Endothelial cell of umbilical vein (primary cell): ENCODE data around the gene ACR. TPM values are rescaled to one million over a fixed set of nuclear protein-coding genes. Genes with fewer than 3 reads are reported as not detected.

Source experiments
- BruUV-seq: library from RNA; stranded (reverse); fragments of 400-500 nt; replicated peaks from 2 replicates; lab custom pipeline; 2021; lab: Mats Ljungman, UMichigan
- CTCF ChIA-PET: fragments of 300-600, 350-600 bp; sonication (Branson Sonifier 250); formaldehyde crosslinking; loops from one replicate; lab custom pipeline; 2021; ENCODE audit warnings: antibody characterized with exemption, inconsistent platforms; lab: Charles Lee
- POLR2A ChIA-PET: fragments of 300-600, 350-600 bp; sonication (Branson Sonifier 250); formaldehyde crosslinking; loops from one replicate; lab custom pipeline; 2021; ENCODE audit warnings: antibody characterized with exemption, inconsistent platforms; lab: Charles Lee
- DNase-seq: peaks from one replicate; pipeline ENCODE4 v3.0.0-alpha.2; 2011; ENCODE audit warnings: low read depth, low spot score
- FAIRE-seq: peaks from 2 replicates; lab custom pipeline; 2011; peaks lifted over from hg19 to GRCh38; lab: Jason Lieb, UNC
- H2AFZ ChIP-seq: 2 replicates; pipeline ENCODE4 v1.6.0; 2012; ENCODE audit warnings: low read depth, low read length, control low read depth, inconsistent platforms
- H3K27ac ChIP-seq: 2 replicates; pipeline ENCODE4 v1.5.1; 2011; ENCODE audit warnings: low read depth, mild to moderate bottlenecking, control low read depth, low read length, moderate library complexity; ENCODE audit not compliant: insufficient read depth
- H3K27me3 ChIP-seq, 2 experiments: 2 replicates each; pipeline versions ENCODE4 v1.6.0 to v1.6.1; 2011; ENCODE audit warnings: low read length in 2 of 2, mixed read lengths in 1 of 2; ENCODE audit not compliant: control insufficient read depth in 2 of 2, insufficient read depth in 2 of 2
- H3K36me3 ChIP-seq, 2 experiments: 2 replicates in 1 of 2; 3 replicates in 1 of 2; pipeline ENCODE4 v1.5.1; 2011; ENCODE audit warnings: low read length in 2 of 2, mild to moderate bottlenecking in 1 of 2, moderate library complexity in 1 of 2; ENCODE audit not compliant: control insufficient read depth in 2 of 2, insufficient read depth in 2 of 2; ENCODE audit errors: extremely low read depth in 1 of 2
- H3K4me1 ChIP-seq: 3 replicates; pipeline ENCODE4 v1.5.1; 2011; ENCODE audit warnings: mild to moderate bottlenecking, low read length; ENCODE audit not compliant: control insufficient read depth, insufficient read depth; ENCODE audit errors: extremely low read depth
- H3K4me2 ChIP-seq: 2 replicates; pipeline ENCODE4 v1.6.1; 2011; ENCODE audit warnings: low read length, control low read depth, mixed read lengths; ENCODE audit not compliant: insufficient read depth
- H3K4me3 ChIP-seq, 3 experiments: fragments of 200-600 bp in 1 of 3; sonication (generic), shearing (Covaris generic) in 1 of 3; replicated peaks in 1 of 3; 2 replicates each; pipeline ENCODE4 v1.5.1; 2011 to 2016; ENCODE audit warnings: control low read depth in 3 of 3, low read length in 3 of 3, mild to moderate bottlenecking in 2 of 3, inconsistent platforms in 1 of 3, low read depth in 1 of 3, moderate library complexity in 1 of 3; ENCODE audit not compliant: insufficient read depth in 1 of 3
- H3K79me2 ChIP-seq: 2 replicates; pipeline ENCODE4 v1.6.0; 2012; ENCODE audit warnings: low read length, inconsistent platforms; ENCODE audit not compliant: control insufficient read depth, insufficient read depth
- H3K9ac ChIP-seq: replicated peaks from 2 replicates; pipeline ENCODE3; 2011; ENCODE audit warnings: low read length, control low read depth; ENCODE audit not compliant: insufficient read depth; ENCODE audit errors: extremely low read depth
- H3K9me1 ChIP-seq: replicated peaks from 3 replicates; pipeline ENCODE4 v1.6.0; 2011; ENCODE audit warnings: mild to moderate bottlenecking, low read length; ENCODE audit not compliant: control insufficient read depth, insufficient read depth; ENCODE audit errors: extremely low read depth
- H3K9me3 ChIP-seq: replicated peaks from 2 replicates; pipeline ENCODE4 v1.5.1; 2012; ENCODE audit warnings: low read length, inconsistent platforms; ENCODE audit not compliant: control insufficient read depth, insufficient read depth
- H4K20me1 ChIP-seq: replicated peaks from 2 replicates; pipeline ENCODE3; 2011; ENCODE audit warnings: mild to moderate bottlenecking, low read length; ENCODE audit not compliant: control insufficient read depth, insufficient read depth; ENCODE audit errors: extremely low read depth
- EZH2 ChIP-seq: IDR thresholded peaks from 2 replicates; pipeline ENCODE4 v1.6.1; 2012; ENCODE audit warnings: borderline replicate concordance, low read depth, mild to moderate bottlenecking, moderate library complexity, low read length, inconsistent platforms; ENCODE audit not compliant: severe bottlenecking
- FOS ChIP-seq: IDR thresholded peaks from 2 replicates; pipeline ENCODE4 v1.6.1; 2011; ENCODE audit warnings: mild to moderate bottlenecking, low read length, moderate library complexity, borderline replicate concordance; ENCODE audit not compliant: insufficient read depth
- GATA2 ChIP-seq: IDR thresholded peaks from 2 replicates; pipeline ENCODE4 v1.7.0; 2011; ENCODE audit warnings: low read depth, mild to moderate bottlenecking, moderate library complexity, mixed read lengths, low read length; ENCODE audit not compliant: insufficient read length, insufficient read depth
- JUN ChIP-seq: IDR thresholded peaks from 2 replicates; pipeline ENCODE4 v1.6.1; 2011; ENCODE audit warnings: borderline replicate concordance, low read depth; ENCODE audit not compliant: insufficient read length, insufficient read depth
- MYC ChIP-seq: IDR thresholded peaks from one replicate; pipeline ENCODE4 v1.6.1; 2011; ENCODE audit warnings: mild to moderate bottlenecking, low read depth, low read length
- POLR2A ChIP-seq: IDR thresholded peaks from 2 replicates; pipeline ENCODE4 v1.6.1; 2012; ENCODE audit warnings: low read depth, mild to moderate bottlenecking, control low read depth, low read length
- POLR2AphosphoS5 ChIP-seq: IDR thresholded peaks from 2 replicates; pipeline ENCODE4 v1.6.1; 2012; ENCODE audit warnings: low read depth, mild to moderate bottlenecking, control low read depth, low read length, moderate library complexity; ENCODE audit not compliant: insufficient read depth
- dilution Hi-C: fragments of 300-500 bp; cut with MboI; formaldehyde crosslinking; loops from one replicate; pipeline ENCODE4 v1.15.0; 2019; ENCODE audit warnings: low sequenced_read_pairs; ENCODE audit not compliant: extremely low pct_ligation_motif_present
- intact Hi-C: fragments of 100-400 bp; cut with micrococcal nuclease; formaldehyde crosslinking; loops from one replicate; pipeline ENCODE4 v1.10.0; 2022
- polyA plus RNA-seq, 4 experiments: library from polyadenylated mRNA; depleted of rRNA in 3 of 4; stranded (reverse) in 3 of 4; unstranded in 1 of 4; fragments of >200 nt; gene quantifications; 2 replicates each; pipeline versions ENCODE4 v1.2.1 to v1.2.3, GENCODE V29; 2011 to 2012; ENCODE audit warnings: missing spikeins in 1 of 4
- total RNA-seq: library from RNA; stranded (reverse); gene quantifications from 2 replicates; pipeline ENCODE4 v1.2.3, GENCODE V29; 2021
- TF ChIP-seq, protein P1 (sequence below), 2 donors: IDR thresholded peaks; 1 replicate in 1 of 2; 2 replicates in 1 of 2; pipeline ENCODE4 v1.5.1; 2011; ENCODE audit warnings: low read length in 2 of 2, mild to moderate bottlenecking in 2 of 2, moderate library complexity in 2 of 2, control low read depth in 1 of 2, inconsistent platforms in 1 of 2, low read depth in 1 of 2; ENCODE audit not compliant: insufficient read depth in 1 of 2; ENCODE audit errors: extremely low read depth in 1 of 2
- TF ChIP-seq, protein P2 (sequence below): IDR thresholded peaks from 2 replicates; pipeline ENCODE4 v1.6.1; 2011; ENCODE audit not compliant: insufficient read depth, insufficient read length

The ACR gene
- total and polyA plus RNA-seq, 2 donors (not counting 3 experiments of a cell fraction or from before 2014, with no cell fraction given), result 0.91 to 4.1 TPM

DNA sequence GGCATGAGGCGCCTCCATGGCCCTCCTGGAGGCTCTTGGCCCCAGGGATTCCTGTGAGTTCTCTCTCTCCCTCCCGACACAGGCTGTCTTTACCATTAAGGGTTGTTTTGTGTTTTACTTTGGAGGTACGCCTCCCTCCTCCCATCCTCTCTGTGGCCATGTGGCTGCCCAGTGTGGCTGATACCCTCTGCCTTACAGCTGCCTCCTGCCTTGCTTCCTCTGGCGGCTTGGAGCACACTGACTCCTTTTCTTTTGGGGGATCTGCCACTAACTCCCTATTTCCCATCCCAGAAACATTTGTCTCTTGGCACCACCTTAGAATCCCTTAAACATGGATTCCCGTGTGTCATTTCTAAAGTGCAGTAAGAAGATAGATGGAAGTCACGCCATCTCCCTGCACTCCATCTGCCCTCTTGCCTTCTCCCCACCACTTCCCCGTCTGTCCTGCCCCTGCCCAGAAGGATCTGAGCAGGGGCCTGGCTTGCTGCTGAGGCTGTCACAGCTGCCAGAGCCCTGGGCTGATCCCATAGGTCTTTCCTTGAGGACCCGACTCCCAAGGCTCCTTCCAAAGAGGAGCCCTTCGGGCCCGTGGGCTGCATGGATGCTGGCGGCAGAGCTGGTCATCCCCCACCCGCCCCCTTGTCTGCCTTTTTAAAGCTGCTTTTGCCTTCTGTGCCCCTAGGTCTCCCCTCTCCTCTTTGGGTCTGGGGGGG is 15.1 kb upstream of the ACR start:
- TF ChIP-seq, protein P1, sequence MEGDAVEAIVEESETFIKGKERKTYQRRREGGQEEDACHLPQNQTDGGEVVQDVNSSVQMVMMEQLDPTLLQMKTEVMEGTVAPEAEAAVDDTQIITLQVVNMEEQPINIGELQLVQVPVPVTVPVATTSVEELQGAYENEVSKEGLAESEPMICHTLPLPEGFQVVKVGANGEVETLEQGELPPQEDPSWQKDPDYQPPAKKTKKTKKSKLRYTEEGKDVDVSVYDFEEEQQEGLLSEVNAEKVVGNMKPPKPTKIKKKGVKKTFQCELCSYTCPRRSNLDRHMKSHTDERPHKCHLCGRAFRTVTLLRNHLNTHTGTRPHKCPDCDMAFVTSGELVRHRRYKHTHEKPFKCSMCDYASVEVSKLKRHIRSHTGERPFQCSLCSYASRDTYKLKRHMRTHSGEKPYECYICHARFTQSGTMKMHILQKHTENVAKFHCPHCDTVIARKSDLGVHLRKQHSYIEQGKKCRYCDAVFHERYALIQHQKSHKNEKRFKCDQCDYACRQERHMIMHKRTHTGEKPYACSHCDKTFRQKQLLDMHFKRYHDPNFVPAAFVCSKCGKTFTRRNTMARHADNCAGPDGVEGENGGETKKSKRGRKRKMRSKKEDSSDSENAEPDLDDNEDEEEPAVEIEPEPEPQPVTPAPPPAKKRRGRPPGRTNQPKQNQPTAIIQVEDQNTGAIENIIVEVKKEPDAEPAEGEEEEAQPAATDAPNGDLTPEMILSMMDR (IDR thresholded peaks at IDR 0.05; ENCODE audit: extremely low read depth in 1 of 2, insufficient read depth in 1 of 2, low read depth in 1 of 2, low read length in 2 of 2), result no peak
- TF ChIP-seq EZH2 (no peak), POLR2A (no peak), POLR2AphosphoS5 (no peak), JUN (no peak), MYC (no peak), GATA2 (no peak), FOS (no peak)
- TF ChIP-seq, protein P2, sequence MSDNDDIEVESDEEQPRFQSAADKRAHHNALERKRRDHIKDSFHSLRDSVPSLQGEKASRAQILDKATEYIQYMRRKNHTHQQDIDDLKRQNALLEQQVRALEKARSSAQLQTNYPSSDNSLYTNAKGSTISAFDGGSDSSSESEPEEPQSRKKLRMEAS, result no peak

More for the DNA sequence above, 15.1 kb upstream of the ACR start:
- Histone ChIP-seq H3K36me3 (peaks cover 42 to 81% of the 10 kb centered on the region in 2 experiments), H3K4me3 (no peak overlapping the region), H3K9me1 (no peaks in the 10 kb centered on the region), H3K9me3 (no peaks in the 10 kb centered on the region), H3K79me2 (peaks cover 66% of the 10 kb centered on the region), H3K4me1 (no peaks in the 10 kb centered on the region), H4K20me1 (peaks cover 7% of the 10 kb centered on the region), H3K27me3 (no peaks in the 10 kb centered on the region), H2AFZ (no peak overlapping the region), H3K27ac (no peak overlapping the region), H3K4me2 (no peak overlapping the region), H3K9ac (no peak overlapping the region)
- ChIA-PET POLR2A (no interaction called here), CTCF (no interaction called here)
- FAIRE-seq, result no peak
- no peak for DNase-seq
- dilution Hi-C loops, result no loop called here
- BruUV-seq, result no TSS peak
- intact Hi-C loops, result no loop called here
